ENCODE measurements around the gene LAMB3. TPM values are rescaled to one million over a fixed set of nuclear protein-coding genes. Genes with fewer than 3 reads are reported as not detected.

Gene LAMB3
- total and polyA plus RNA-seq, 3 donors from 2014 or later = 1.6 to 2.0 (median 1.7) TPM

- no peaks in the 10 kb centered on the region for H3K36me3 ChIP-seq (ENCODE audit: low read depth, missing control alignments)
- no peak for TF ChIP-seq POLR2A (IDR thresholded peaks at IDR 0.05)
- TF ChIP-seq CTCF (IDR thresholded peaks at IDR 0.05) = no peak
- no peaks in the 10 kb centered on the region for H3K9me3 ChIP-seq
- H3K27ac ChIP-seq = no peak overlapping the region
- DNase-seq = no peak
- H3K27me3 ChIP-seq = no peaks in the 10 kb centered on the region
- intact Hi-C loops (cut with DNase I; ENCODE audit: low total_unique reads) = no loop called here
- H3K4me3 ChIP-seq = no peak overlapping the region
- WGBS, 2 donors = 73 to 88% methylated on average over 1 of the region's 1 CpG
- no peaks in the 10 kb centered on the region for H3K4me1 ChIP-seq
Observed at GRCh38 chr1:209667103-209667502, 14.9 kb upstream of the LAMB3 start.

DNA sequence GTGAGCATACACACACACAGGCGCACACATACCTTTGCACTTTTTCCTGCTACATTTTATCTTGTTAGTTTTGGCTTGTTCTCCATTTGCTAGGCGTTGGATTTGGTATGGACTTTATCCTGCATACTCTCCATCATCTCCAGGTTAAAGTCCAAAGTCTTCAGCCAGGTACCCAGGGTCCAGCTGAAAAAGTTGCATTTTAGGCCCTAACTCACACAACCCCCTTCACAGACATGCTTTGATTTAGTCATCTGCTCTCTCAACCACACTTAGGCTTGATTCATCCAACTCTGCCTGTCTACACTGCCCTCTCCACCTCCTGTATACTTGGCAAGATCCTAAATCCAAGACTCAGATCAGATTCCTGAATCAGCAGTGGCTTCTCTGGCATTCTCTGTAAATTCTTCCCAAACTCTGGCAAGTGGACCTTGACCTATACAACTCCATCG is 10.7 kb upstream of the LAMB3 start:
- Histone ChIP-seq H3K36me3 (ENCODE audit: low read depth, missing control alignments) (no peaks in the 10 kb centered on the region), H3K27ac (no peak overlapping the region), H3K4me1 (no peaks in the 10 kb centered on the region), H3K27me3 (no peaks in the 10 kb centered on the region), H3K9me3 (no peaks in the 10 kb centered on the region), H3K4me3 (no peak overlapping the region)
- 76 to 86% methylated on average over 3 of the region's 3 CpGs for WGBS, 2 donors
- no peak for DNase-seq
- TF ChIP-seq POLR2A (IDR thresholded peaks at IDR 0.05) = no peak
- no peak for TF ChIP-seq CTCF (IDR thresholded peaks at IDR 0.05)
- intact Hi-C loops (cut with DNase I; ENCODE audit: low total_unique reads) = no loop called here

- Histone ChIP-seq H3K4me1 (no peaks in the 10 kb centered on the region), H3K9me3 (no peaks in the 10 kb centered on the region), H3K36me3 (ENCODE audit: low read depth, missing control alignments) (no peaks in the 10 kb centered on the region), H3K4me3 (no peak overlapping the region), H3K27ac (no peak overlapping the region), H3K27me3 (no peaks in the 10 kb centered on the region)
- TF ChIP-seq POLR2A (IDR thresholded peaks at IDR 0.05) = no peak
- no peak for TF ChIP-seq CTCF (IDR thresholded peaks at IDR 0.05)
- DNase-seq = no peak
- intact Hi-C loops (cut with DNase I; ENCODE audit: low total_unique reads) = no loop called here
- WGBS, 2 donors = 64 to 86% methylated on average over 1 of the region's 1 CpG
Observed at GRCh38 chr1:209661071-209661470, 8.8 kb upstream of the LAMB3 start.

- Histone ChIP-seq H3K27ac (no peak overlapping the region), H3K9me3 (no peaks in the 10 kb centered on the region), H3K27me3 (no peaks in the 10 kb centered on the region), H3K36me3 (ENCODE audit: low read depth, missing control alignments) (no peaks in the 10 kb centered on the region), H3K4me3 (no peak overlapping the region), H3K4me1 (no peaks in the 10 kb centered on the region)
- TF ChIP-seq CTCF (IDR thresholded peaks at IDR 0.05) = no peak
- TF ChIP-seq POLR2A (IDR thresholded peaks at IDR 0.05) = no peak
- DNase-seq = no peak
- intact Hi-C loops (cut with DNase I; ENCODE audit: low total_unique reads) = no loop called here
- WGBS, 2 donors = 49 to 61% methylated on average over 5 of the region's 5 CpGs
Observed at GRCh38 chr1:209659909-209660308, 7.7 kb upstream of the LAMB3 start.

GRCh38 chr1:209657918-209658317 is 5.7 kb upstream of the LAMB3 start:
- intact Hi-C loops (cut with DNase I; ENCODE audit: low total_unique reads) = no loop called here
- Histone ChIP-seq H3K27ac (no peak overlapping the region), H3K9me3 (no peaks in the 10 kb centered on the region), H3K4me3 (no peak overlapping the region), H3K4me1 (peaks cover 5% of the 10 kb centered on the region), H3K36me3 (ENCODE audit: low read depth, missing control alignments) (no peaks in the 10 kb centered on the region), H3K27me3 (no peaks in the 10 kb centered on the region)
- 95 to 96% methylated on average over 5 of the region's 5 CpGs for WGBS, 2 donors
- TF ChIP-seq POLR2A (IDR thresholded peaks at IDR 0.05) (no peak), CTCF (IDR thresholded peaks at IDR 0.05) (no peak)
- DNase-seq = no peak

Measured in testis (tissue), 3 donors.